D721Med (cell line): ENCODE results near the gene SPATA32.

Experiments used
- DNase-seq: peaks from one replicate; pipeline ENCODE4 v3.0.0; 2011; ENCODE audit warnings: low spot score; ENCODE audit not compliant: insufficient read length
- FAIRE-seq: peaks from 2 replicates; lab custom pipeline; 2011; peaks lifted over from hg19 to GRCh38; lab: Jason Lieb, UNC
- TF ChIP-seq, protein P1 (sequence below): IDR thresholded peaks from 2 replicates; pipeline ENCODE4 v1.5.1; 2012; ENCODE audit warnings: mild to moderate bottlenecking, control low read depth; ENCODE audit not compliant: insufficient read depth; ENCODE audit errors: missing control alignments

The SPATA32 gene

DNA sequence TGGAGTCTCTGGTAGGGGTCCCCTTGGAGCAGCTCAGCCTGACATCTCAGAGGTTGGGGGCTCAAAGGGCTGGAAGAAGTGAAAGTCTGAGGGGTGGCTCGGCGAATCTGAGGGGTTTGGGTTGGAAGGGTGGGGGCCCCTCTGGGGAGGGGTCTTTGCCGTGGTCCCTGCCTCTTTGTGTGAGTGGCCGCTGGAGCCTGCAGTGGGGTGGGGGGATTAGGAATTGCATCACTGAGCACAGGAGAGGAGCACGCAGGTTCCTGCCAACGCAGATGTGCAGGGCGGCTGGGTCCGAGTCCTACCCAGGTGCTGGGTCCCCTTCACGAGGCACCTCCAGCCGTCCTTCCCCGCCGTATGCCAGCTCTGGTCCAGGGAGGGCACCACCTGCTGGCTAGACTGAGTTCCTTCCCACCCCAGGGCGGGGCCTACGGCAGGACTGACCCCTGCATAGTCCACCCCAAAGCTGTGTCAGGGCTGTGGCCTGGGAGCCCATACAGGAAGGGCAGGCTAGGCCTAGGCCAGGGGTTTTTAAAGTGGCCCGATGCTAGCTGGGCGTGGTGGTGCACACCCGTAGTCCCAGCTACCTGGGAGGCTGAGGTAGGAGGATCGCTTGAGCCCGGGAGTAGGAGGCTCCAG is 30.3 kb downstream of the SPATA32 start:
- TF ChIP-seq, protein P1, sequence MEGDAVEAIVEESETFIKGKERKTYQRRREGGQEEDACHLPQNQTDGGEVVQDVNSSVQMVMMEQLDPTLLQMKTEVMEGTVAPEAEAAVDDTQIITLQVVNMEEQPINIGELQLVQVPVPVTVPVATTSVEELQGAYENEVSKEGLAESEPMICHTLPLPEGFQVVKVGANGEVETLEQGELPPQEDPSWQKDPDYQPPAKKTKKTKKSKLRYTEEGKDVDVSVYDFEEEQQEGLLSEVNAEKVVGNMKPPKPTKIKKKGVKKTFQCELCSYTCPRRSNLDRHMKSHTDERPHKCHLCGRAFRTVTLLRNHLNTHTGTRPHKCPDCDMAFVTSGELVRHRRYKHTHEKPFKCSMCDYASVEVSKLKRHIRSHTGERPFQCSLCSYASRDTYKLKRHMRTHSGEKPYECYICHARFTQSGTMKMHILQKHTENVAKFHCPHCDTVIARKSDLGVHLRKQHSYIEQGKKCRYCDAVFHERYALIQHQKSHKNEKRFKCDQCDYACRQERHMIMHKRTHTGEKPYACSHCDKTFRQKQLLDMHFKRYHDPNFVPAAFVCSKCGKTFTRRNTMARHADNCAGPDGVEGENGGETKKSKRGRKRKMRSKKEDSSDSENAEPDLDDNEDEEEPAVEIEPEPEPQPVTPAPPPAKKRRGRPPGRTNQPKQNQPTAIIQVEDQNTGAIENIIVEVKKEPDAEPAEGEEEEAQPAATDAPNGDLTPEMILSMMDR: peak; percentile 41
- DNase-seq: no peak
- no peak for FAIRE-seq

- TF ChIP-seq, protein P1: no peak
- FAIRE-seq (no peak), DNase-seq (no peak)
Measured at GRCh38 chr17:45230787-45231480, 31.0 kb downstream of the SPATA32 start.

DNA sequence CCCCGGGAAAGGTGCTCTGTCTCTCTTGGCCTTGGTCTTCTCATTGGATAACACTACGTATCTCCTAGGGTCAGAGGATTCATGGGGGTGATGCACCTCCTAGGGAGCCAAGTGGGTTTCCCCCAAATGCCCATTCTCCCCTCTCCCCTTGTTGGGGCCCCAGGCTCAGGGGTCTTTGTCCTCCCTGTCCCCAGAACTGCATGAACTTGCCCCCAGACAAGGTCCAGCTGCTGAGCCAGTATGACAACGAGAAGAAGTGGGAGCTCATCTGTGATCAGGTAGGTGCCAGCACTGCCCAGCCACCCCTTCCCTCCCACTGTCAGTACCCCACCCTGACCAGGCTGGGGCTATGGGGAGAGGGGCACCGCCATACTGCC is 31.5 kb downstream of the SPATA32 start:
- DNase-seq (no peak), FAIRE-seq (no peak)
- TF ChIP-seq, protein P1: no peak

GRCh38 chr17:45229681-45230409 is 32.0 kb downstream of the SPATA32 start:
- DNase-seq: no peak
- TF ChIP-seq, protein P1: no peak
- FAIRE-seq: no peak

DNA sequence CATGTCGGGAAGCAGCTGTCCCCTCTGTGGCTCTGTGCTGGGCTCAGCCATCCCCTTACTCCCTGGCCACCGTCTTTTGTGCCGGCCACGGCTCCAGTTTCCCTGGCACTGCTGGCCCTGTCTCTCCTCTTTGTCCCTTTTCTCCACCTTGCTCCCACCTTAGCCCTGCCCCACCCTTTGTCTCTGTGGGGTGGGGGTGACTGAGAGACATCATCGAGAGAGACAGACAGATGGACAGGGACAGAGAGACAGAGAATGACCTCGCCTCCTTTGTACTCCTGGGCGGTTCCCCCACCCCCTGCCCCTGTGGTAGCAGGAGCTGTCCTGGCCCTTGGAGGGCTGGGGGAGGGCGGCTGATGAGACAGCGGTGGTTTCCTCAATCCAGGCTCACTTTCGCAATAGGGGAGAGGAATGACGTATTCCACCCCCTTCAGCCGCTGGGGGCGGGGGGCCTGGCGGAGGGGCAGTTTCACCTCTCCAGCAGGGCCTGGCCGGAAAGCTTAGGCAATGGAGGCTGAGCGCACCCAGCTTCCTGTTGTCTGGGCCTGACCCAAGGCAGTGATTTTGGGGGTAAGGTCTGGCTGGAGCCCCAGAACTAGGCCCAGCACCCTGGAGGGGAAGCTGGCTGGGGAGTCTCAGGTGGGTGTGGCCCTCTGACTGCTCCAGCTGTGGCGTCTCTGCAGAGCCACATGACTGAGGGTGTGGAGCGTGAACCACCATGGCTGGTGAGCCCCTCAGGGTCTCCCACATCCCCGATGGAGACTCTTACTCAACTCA is 32.9 kb downstream of the SPATA32 start:
- TF ChIP-seq, protein P1: no peak
- FAIRE-seq (no peak), DNase-seq (no peak)

DNA sequence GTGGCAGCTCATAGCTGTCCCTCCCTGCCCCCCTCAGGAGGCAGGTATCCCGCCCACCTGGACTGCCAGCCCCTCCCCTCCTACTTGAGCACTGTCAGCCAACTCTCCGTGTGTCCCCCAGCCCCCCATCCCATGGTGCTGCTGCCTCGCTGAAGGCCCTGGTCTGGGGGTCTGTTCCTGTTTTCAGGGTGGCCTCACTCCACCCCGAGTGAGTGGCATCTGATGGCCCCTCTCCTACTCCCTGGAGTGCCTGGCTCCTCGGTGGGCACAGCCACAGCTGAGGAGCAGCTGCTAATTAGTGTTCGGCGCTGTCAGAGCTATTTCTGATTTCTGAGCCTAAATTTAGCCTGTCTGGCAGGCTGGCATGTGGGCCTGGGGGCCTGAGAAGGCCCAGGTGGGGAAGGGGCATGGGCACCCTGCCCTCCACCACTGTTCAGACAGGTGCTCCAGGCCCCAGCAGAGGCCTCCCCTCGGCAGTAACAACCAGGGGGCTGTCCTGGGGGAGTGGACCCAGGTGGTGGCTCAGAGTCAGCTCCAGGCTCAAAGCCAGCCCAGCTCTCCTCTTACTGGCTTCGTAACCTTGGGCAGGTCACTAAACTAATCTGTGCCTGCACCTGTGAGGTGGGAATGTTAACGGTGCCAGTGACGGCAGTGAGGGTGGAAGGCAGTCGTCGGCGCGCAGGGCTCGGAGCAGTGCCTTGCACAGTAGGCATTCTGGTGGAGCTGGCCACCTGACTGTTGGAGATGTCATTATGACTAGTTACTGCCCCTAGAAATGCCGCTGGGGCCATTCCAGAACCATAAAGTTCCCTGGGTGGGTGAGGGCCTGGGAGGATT is 33.8 kb downstream of the SPATA32 start:
- TF ChIP-seq, protein P1: no peak
- DNase-seq (no peak), FAIRE-seq (no peak)
